KBM-7 (cell line): ENCODE results near the gene RYR2.

ENCODE experiments used
- DNase-seq: peaks from one replicate; pipeline ENCODE4 v3.0.0-alpha.2; 2015
- in situ Hi-C: fragments of 300-500 bp; cut with MboI; formaldehyde crosslinking; loops from 2 replicates; pipeline ENCODE4 v1.14.3; 2020; ENCODE audit warnings: low sequenced_read_pairs, low pct_unique_long_range_greater_than_20kb, mixed read lengths

RYR2 gene

GRCh38 chr1:237470712-237471338 lies 428.8 kb downstream of the RYR2 start:
- in situ Hi-C loops = no loop called here
- peak; percentile 20 for DNase-seq

DNA sequence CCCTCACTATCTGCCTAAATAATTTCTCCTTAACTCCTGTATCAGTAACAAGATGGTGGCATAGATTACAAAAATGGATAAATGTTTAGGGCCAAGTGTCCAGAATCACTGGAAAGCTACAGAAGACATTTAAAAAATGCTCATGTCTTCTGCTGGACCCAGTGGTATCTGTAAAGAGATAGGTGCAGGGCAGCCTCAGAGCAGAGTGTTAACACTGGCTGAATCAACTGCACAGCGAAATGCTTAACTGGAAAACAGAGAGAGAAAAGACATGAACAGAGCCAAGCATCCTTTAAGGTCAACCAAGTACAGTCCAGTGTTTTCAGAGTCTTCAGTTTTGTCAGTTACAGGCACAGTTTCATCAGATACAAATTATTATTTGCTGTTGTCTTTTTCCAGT lies 429.4 kb downstream of the RYR2 start:
- in situ Hi-C loops = no loop called here
- DNase-seq = no peak

DNA sequence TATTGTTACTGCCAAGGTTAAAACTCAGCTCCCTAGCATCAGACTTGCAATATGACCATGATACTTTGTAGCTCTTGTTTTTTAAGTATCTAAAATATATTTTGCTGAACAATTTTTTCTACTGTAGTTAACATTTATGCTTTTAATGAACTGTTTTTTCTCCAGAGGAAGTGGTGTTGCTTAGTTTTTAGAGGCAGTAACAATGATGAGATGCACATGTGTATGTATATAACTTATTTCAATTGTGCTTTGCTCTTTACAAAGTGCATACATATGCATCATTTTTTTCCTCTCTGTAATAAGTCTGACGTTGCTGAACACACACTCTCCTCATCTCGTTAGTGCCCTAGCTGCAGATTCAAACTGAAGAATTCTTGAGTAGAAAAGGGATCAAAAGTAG lies 430.0 kb downstream of the RYR2 start:
- no peak for DNase-seq
- in situ Hi-C loops = no loop called here

- in situ Hi-C loops = no loop called here
Observed at GRCh38 chr1:237473854-237474253, 431.9 kb downstream of the RYR2 start.

GRCh38 chr1:237478082-237478481 lies 436.1 kb downstream of the RYR2 start:
- in situ Hi-C loops = no loop called here
- no peak for DNase-seq

More at GRCh38 chr1:237473854-237474253, 431.9 kb downstream of the RYR2 start:
- DNase-seq = no peak

DNA sequence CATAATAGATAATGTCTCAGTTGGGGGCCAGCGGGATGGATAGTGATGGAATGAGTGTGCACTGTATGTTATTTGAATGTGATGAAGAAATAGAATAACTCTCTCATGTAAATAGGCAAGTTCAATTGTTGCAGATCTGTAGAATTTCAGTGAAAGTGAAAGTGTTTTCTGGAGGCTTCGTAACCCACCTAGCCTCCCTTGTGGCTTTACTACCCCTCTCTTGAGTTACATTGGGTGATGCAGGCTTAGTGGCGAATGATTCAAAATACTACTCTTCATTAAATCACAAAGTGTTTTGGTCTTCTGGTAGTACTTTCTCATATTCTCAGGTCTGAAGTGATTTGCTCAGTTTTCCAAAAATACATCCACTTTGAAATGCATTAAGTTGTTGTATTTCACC lies 436.9 kb downstream of the RYR2 start:
- no peak for DNase-seq
- in situ Hi-C loops = no loop called here

DNA sequence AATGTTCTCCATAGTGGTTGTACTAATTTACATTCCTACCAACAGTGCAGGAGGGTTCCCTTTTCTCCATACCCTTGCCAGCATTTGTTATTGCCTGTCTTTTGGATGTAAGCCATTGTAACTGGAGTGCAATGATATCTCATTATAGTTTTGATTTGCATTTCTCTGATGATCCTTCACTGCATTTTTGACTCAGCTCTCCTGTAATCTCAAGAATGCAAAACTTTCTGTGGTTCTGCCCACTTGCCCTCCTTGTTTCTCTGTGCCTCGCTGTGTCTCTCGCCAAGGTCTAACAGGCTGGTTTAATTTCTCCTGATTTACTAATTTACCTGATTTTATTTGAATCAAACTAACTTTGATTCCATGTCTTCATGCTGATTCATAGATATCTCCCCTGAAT lies 440.8 kb downstream of the RYR2 start:
- in situ Hi-C loops = no loop called here
- DNase-seq = no peak

GRCh38 chr1:237492359-237492758 lies 450.4 kb downstream of the RYR2 start:
- peak; percentile 1 for DNase-seq
- in situ Hi-C loops = no loop called here

DNA sequence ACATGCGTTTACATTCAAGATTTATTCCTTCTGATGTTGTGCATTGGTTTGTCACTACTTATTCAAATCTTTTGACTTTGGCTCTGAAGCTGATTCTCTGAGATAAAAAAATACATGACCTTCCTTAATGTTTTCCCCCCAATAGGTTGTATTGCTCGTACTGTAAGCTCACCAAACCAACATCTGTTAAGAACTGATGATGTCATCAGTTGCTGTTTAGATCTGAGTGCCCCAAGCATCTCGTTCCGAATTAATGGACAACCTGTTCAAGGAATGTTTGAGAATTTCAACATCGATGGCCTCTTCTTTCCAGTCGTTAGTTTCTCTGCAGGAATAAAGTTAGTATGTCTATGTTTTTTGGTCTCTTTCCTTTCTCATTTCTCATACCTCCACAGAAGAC lies 458.6 kb downstream of the RYR2 start:
- in situ Hi-C loops = no loop called here
- no peak for DNase-seq

- in situ Hi-C loops = no loop called here
- DNase-seq = no peak
Observed at GRCh38 chr1:237503292-237503691, 461.3 kb downstream of the RYR2 start.

DNA sequence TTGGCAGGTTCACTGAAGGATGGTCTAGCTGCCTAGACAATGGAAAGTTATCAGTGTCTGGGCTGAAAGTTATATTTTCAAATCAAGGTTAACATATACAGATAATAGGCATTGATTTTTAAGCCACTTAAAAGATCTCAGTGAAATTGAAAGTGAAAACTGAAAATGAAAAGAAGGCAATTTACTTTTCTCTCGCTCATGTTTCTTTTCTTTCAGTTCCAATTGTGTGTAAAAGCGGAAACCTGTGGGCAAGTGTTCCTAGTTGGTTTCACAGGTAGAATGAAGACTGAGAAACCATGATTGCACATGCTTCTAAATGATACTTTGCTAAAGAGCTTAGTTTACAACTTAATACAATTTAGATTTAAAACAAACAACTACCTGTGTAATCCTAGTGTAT lies 465.0 kb downstream of the RYR2 start:
- in situ Hi-C loops = no loop called here
- DNase-seq = no peak

DNA sequence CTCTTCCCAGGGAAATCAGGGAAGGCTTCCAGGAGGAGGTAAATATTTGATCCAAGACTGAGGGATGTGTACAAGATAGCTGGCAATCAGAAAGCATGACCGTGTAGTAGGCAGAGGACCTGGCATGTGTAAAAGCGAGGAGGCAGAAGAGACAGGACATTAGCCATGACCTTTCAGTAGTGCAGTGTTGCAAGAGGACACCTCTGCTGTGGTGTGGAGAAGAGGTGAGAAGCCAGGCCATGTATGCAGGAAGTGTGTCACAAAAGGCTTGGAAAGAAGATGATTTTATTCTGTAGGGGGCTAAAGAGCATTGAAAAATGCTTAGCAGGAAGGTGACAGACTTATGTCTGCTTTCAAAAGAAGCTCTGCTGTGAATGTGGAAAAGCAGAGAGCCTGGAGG lies 467.8 kb downstream of the RYR2 start:
- DNase-seq = no peak
- in situ Hi-C loops = no loop called here

- in situ Hi-C loops = no loop called here
- no peak for DNase-seq
Observed at GRCh38 chr1:237525102-237525501, 483.1 kb downstream of the RYR2 start.

DNA sequence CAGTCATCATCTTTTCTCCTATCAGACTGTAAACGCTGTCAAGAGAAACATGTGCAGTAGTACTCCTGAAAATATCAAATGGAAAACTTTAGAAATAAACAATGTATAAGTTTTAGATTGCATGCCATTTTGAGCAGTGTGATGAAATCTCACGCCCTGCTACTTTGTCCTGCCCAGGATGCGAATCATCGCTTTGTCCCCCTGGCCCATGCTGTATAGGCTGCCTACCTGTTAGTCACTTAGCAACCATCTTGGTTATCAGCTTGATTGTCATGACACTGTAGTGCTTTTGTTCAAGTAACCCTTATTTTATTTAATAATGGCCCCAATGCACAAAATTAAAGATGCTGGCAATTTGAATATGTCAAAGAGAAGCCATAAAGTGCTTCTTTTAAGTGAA lies 485.8 kb downstream of the RYR2 start:
- no peak for DNase-seq
- in situ Hi-C loops = no loop called here

DNA sequence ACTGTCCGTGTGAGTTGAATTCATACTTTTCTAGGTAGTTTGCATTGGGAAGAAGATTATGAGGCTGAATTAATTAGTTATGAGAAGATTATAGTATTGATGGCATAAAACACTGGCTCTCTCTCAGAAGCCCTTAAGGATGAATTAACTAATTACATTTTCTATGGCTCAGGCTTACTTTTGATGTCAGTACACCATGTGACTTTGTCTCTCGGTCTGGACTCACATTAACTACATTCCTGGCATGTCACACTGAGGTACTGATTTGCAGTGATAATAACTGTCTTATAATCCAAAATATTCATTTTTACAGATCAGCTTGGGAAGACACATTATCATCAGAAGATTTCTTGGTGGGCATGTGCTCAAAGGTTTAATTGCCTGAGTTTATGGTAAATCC lies 486.6 kb downstream of the RYR2 start:
- no peak for DNase-seq
- in situ Hi-C loops = no loop called here

DNA sequence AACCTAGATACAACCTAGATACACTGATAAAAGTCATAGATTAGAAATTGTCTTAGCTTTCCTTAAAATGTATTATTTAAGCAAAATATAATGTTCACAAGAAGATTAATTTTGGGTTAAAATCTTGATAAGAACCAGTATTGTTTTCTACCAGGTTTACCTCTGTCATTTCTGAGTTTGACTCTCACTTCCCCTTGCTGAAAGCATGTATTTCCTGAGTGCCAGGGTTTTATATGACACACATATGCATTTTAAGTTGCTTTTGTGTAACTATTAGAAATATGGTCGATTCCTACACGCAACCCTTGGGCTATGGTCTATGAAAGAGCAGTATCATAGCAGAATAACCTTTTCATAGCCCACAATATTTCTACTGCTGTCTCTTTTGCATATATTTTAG lies 497.1 kb downstream of the RYR2 start:
- DNase-seq = no peak
- in situ Hi-C loops = no loop called here

DNA sequence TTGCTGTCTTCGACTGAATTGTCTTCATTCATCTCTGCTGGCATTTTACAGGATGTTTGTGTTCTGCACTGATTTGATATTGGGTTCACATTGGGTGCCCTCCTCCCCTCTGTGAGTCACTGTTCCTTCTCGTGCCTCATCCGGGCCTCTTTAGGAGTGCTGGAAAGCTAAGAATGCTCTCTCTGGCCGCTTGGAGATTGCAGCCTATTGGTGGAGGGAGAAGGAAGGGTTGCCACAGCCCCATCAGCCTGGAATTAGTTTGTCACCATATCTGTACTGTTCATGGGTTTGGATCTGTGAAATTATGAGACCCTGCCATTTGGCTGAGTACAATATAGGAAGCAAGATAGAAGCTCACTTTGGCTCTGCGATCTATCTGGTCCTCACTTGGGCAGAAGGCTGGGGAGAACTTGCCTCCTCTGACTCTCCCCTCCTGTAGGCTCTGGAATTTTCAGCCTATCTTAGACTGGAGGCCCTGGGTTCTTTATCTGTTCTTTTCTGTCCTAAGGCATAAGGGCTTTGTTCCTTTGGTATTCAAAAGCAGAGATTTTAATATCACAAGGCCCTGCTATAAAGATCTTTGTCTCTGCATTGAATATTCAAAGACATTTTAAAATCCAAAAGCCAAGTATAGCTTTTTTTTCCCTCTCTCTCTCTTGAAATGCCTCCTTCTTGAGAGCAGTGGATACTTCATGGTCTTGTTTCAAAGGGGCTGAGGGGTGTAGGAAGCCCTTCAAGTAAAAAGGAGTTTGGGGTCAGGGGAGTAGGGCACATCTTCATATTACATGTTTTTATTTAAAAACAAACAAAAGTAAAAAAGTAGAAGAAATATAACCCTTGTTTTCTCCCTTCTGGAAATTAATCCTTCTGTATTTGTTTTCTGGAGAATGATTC lies 500.8 kb downstream of the RYR2 start:
- in situ Hi-C loops = no loop called here
- DNase-seq = no peak

DNA sequence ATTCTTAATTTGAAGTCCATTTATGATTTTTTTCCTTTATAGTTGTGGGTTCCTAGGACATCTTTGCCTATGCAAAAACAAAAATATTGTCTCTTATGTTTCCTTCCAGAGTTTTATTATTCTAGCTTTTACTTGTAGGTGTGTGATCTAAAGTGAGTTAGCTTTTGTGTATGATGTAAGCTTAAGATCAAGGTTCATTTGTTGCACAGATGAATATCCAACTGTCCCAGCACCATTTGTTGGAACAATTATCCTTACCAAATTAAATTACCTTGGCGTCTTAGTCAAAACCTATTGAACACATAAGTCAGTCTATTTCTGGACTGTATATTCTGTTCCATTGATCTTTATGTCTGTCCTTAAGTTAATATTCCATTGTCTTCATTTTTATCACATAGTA lies 511.1 kb downstream of the RYR2 start:
- in situ Hi-C loops = no loop called here
- DNase-seq = no peak

DNA sequence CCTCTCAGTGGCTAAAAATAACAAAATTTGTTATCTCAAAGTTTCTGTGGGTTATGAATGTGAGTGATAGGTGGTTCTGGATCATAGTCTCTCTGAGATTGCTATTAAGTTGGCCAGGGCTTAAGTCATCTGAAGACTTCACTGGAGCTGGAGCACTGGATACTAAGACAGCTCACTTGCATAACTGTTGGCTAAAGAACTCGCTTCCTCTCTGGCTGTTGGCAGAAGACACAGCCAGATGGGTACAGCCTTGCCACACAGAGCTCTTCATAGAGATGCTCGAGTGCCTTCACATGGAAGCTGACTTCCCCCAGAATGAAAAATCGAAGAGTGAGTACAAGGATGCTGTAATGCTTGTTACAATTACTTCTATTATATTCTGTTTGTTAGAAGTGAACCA lies 514.9 kb downstream of the RYR2 start:
- in situ Hi-C loops = no loop called here
- no peak for DNase-seq

DNA sequence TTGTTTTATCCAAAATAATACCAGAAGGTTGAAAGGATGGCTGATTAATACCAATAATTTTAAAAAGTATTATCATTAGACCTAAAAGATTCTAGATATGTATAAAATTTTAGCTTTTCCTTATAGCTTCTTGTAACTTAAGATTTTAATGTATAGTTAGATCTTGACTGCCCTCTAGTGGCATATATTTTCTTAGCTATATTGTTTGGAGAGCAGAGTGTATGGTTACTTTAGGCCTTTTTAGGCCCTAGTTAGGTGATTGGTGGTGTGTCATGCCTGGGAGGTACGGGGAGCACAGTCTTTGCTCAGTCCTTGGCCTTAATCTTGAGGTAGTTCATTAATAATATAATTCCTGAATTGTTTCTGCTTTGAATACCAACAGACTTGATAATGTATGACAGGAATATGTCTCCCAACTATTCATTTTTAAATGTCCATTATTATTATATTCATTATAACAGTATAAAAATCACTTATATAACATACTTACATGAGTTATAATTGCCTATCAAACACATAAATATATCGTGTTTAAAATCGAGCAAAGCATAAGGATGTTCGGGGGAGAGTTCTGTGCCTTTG lies 520.3 kb downstream of the RYR2 start:
- in situ Hi-C loops = no loop called here
- peak; percentile 78 for DNase-seq
